HG02885 (cell line): ENCODE measurements around the gene SERINC5.

Experiments
- ATAC-seq: cut with Tn5 transposase; IDR thresholded peaks from one replicate; pipeline ENCODE4 v1.9.1; 2021; ENCODE audit warnings: mild to moderate bottlenecking; ENCODE audit not compliant: unreplicated experiment, poor library complexity

Gene SERINC5

DNA sequence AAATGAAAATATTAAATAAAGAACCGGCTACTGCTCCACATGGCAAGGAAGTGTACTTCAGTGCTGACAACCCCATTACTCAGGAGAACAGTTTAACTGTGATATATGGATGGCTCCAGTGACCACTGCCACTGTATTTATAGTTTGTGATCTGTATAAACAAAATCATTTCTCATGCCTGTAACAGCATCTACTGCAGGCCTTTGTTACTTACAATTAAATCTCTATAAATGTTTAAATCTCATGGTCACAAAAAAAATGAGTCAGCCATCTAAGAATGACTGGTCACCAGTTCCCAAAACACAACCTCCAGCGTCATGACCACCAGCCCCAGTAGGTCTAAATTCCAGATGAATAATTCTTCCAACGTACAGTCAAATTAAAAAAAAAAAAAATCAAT is 24.6 kb downstream of the SERINC5 start:
- no peak for ATAC-seq

DNA sequence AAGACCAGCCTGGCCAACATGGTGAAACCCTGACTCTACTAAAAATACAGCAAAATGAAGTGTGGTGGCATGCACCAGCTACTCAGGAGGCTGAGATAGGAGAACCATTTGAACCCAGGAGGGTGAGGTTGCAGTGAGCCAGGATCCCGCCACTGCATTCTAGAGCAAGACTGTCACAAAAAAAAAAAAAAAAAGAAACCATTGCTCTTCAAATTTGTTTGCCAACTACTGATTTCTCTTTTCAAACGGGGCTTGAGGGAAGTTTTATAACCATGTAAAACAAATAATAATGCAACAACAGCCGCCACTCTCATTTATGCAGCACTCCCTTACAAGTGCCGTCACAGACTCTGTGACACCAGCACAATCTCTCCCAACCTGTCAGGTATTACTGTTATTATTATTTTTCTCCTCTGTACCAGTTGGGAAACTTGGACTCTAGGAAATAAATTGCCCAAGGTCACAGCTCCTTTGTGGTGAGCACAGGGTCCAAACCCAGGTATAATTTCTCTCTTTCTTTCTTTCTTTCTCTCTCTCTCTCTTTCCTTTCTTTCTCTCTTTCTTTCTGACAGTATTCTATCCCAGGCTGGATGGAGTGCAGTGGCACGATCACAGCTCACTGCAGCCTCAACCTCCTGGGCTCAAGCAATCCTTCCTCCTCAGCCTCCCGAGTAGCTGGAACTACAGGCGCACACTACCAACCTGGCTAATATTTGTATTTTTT is 25.4 kb downstream of the SERINC5 start:
- ATAC-seq: no peak

DNA sequence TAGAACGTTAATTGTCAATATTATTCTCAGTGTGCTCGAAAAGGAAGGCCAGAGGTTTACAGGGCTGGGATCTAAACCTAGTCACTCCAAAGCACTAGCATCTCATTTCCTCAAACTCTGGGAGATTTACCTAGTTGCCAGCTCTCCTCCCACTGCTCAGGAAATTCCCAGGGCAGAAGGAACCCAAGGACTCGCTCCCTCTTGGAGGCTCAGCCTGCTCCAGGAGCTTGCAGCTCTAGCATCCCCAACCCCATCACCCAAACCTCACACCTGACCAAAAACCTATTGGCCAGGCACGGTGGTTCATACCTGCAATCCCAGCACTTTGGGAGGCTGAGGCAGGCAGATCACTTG is 26.0 kb downstream of the SERINC5 start:
- ATAC-seq: no peak

DNA sequence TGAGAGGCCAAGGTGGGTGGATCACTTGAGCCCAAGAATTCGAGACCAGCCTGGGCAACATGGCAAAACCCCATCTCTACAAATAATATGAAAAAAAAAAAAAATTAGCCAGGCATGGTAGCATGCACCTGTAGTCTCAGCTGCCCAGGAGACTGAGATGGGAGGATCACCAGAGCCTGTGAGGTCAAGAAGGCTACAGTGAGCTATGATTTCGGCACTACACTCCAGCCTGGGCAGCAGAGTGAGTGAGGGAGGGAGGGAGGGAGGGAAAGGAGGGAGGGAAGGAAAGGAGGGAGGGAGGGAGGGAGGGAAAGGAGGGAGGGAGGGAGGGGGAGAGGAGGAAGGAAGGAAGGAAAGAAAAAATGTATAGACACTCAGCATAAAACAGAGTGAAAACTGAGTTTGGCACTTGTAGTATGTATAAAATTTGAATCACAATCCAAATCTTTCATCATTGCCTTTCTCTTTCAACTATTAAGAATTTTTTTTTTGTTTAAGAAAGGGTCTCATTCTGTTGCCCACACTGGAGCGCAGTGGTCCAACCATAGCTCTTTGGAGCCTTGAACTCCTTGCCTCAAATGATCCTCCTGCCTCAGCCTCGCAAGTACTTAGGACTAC is 27.8 kb downstream of the SERINC5 start:
- no peak for ATAC-seq

DNA sequence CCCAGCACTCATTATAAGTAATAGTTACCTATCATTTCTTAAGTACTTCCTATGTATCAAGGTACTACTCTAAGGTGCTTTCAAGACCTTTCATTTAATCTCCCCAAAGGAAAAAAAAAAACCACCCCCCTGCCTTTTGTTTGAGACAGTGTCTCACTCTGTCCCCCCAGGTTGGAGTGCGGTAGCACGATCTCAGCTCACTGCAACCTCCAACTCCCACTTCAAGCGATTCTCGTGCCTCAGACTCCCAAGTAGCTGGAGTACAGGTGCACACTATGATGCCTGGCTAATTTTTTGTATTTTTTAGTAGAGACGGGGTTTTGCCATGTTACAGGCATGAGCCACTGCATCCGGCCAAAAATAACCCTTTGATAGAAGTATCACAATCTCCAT is 29.9 kb downstream of the SERINC5 start:
- no peak for ATAC-seq

DNA sequence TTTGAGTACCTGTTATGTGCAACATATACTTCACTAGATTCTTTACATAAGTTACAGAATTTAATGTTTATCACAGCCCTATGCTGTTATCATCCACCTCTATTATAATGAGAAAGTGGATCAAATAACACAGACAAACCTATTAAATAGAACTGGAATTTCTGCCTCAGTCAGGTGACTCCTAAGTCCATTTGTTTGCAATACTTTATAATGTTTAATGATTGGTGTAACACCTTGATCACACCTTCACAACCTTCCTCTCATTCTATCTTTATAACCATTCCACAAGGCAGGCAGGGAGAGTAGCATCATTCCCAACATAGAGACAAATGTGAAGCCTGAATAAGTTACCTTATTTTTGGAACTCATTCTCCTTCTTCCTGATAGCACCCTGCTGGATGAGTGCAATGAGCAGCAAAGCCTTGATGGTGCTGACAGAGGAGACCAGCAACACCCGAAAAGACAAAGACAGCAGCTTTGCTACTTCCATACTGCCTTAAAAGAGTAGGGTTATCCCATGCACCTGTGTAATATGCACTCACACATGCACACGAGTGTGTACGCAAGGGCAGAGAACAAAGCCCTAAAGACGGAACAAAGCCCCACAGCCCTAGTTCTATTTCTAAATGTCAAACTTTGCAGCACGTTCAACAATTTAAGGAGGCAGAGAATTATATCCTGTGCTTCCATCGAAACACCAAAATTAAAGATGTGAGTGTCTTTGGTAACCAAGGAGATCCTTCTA is 30.5 kb downstream of the SERINC5 start:
- ATAC-seq: no peak

DNA sequence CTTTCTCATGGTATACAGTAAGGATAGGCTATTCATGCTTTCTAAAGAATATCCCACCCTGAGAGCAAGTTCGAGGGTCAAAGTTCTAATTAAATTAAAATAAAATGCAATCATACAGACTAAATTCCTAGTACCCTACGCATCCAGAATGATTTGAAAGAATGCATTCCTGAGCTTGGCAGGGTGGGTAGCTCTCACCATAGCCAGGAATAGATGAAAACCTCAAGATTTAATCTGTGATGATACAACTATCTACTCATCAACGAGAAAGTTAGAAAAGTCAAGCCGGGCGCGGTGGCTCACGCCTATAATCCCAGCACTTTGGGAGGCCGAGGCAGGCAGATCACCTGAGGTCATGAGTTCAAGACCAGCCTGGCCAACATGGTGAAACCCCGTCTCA is 32.3 kb downstream of the SERINC5 start:
- no peak for ATAC-seq

DNA sequence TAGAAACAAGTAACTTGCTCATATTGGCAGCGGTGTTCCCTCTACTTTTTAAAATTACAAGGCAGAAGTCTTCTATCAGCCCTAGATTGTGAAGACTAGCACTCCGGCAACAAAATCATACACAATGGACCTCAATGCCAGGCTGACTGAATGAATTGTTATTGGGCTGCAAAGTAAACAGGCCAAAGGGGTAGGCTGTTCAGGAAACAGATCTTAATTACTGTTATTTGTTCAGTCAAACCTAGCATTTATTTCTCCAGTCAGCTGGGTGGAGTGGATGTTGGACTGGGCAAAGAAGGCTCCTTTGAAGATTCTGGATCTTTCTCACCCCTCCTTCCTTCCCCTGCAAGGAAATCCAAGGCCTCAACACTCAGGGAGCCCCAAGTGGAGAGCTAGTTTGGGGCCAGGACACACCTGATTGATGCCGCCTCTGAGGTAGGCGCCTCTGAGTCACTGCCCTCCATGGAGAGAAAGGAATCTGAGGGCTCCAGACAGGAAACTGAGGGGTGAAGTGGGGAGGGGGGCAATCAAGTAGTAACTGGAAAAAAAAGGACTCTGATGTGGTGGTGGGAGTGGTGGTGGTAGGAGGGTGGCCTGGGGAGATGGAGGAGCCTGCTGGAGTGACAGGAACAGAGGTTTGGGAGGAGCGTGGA is 35.5 kb downstream of the SERINC5 start:
- no peak for ATAC-seq

DNA sequence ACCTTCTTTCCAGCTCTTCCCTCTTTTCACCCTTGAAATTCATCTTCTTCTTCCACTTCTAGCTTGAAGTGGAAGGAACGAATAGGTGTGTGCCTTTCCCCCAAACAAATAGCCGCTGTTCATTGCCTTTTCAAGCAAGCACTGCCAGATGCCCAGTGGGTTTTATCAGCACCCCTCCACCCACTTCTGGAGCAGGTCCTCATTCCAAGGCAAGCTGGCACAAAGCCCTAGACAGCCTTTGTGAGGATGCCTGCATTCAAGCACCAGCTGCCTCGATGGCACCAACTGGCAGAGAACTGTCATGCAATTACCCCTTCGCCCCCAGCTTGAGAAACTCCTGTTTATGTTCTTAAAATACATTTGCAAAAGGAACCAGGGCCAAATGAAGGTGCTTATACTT is 36.5 kb downstream of the SERINC5 start:
- ATAC-seq: no peak

DNA sequence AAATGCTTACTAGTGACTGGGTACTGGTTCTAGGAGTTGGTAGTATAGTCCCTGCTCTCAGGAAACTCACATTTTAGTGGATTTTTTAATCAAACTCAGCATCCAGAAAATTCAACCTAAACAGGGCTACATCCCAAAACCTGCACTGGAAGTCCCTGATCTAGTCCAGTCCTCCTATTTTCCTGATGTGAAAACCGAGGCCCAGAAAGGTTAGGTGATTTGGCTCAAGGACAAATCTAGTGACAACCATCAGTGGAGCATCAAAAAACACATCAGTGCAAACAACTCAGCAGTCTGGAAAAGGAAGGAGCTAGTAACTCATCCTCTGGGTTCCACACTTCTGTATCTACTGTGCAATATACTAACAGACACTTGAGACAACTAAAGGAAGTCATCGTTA is 38.2 kb downstream of the SERINC5 start:
- ATAC-seq: no peak

DNA sequence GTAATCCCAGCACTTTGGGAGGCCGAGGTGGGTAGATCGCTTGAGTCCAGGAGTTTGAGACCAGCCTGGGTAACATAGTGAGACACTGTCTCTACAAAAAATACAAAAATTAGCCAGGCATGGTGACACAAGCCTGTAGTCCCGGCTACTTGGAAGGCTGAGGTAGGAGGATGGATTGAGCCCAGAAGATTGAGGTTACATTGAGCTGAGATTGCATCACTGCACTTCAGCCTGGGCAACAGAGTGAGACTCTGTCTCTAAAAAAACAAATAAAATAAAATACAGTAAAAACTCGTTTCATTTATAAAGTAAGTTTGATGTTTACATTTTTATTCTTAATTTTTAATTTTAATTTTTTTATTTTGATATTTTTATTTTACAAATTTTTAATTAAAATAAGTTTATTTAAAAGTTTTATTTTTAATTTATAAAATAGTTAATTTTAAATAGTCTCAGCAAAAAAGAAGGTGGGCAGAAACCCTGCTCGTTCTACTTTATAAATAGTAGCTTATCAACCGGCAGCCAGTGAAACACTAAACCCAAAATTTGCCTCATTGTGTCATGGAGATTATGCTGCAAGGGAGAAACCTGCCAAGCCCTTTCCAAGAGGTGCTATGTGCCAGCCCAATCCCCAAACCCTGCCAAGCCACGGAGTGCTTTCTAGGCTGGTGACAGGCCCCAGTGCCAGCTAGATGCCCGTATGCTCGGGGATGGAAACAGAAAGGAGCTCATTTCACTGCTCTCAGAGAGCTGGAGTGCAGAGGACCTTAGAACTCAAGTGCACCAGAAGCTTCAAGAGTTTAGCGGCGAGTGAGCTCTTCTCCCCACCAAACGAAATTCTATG is 38.9 kb downstream of the SERINC5 start:
- no peak for ATAC-seq

DNA sequence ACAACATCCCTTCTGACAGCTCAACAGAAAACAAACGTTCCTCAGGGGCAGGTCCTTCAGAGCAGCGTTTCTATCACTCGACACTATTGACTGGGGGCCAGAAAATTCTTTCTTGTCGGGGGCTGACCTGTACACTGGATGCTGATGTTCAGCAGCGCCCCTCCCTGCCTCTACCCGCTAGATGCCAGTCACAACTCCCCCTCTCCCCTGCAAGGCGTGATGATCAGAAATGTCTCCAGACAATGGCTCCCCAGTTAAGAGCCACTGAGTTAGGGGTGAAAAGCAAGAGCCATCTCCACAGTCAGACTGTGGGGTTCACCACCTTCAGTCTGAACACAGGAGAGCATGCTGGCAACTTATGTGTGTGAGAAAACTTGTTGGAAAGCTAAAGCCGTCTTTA is 39.8 kb downstream of the SERINC5 start:
- no peak for ATAC-seq

DNA sequence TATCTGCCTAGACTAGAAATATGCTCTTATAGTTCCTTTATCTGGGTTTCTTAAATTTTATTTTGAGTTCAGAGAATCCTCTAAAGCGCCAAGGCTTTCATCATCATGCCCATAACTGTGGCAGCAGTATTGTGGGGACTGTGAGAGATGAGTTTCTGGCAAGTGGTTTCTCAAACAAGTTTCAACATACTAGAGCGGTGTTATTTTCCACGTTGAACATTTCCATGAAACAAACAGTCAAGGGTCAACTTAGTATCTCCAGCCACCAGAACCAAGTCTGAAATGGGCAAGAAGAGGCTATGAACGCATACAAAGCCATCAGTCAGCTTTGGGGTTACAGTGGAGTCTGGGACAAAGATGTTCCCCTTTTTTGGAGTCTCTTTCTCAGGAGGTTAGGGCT is 40.3 kb downstream of the SERINC5 start:
- ATAC-seq: no peak

DNA sequence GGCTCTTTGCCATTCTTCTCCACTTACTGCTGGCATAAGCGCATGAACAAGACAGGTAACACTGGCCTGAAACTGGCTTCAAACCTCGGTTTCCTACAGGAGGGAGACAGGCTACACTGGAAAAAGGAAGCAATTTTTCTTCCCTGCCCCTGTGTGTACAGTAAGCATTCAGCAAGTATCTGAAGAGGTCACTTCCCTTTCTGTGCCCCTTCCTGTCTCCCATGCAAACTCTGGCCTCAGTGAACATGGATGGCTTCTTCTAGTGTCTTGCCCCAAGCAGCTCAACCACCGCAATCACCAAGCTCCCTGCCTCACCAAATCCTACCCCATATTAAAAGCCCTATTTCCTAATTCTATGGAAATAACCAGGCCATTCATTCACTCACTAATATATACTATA is 42.4 kb downstream of the SERINC5 start:
- ATAC-seq: no peak

DNA sequence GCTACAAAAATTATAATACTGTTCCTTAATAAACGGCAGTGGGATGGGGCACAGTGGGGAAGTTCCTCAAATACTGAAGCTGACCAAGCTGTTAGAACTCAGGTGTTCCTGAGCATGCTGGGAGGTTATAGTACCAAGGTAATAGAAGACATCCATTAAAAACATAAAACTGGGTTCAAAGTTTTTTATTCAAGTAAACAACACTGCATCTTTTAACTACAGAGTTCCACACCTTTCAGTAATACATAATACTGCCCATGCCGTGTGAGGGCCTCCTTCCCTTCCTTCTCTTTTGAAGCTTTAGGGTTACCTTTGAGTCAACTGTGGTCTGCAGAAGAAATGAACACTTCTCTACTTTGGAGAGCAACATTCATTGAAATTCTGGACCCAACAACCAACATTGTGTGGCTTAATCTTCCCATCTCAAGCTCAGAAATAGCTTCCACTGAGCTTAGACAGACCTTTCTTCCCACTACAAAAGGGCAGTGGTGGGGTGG is 43.6 kb downstream of the SERINC5 start:
- ATAC-seq: no peak

DNA sequence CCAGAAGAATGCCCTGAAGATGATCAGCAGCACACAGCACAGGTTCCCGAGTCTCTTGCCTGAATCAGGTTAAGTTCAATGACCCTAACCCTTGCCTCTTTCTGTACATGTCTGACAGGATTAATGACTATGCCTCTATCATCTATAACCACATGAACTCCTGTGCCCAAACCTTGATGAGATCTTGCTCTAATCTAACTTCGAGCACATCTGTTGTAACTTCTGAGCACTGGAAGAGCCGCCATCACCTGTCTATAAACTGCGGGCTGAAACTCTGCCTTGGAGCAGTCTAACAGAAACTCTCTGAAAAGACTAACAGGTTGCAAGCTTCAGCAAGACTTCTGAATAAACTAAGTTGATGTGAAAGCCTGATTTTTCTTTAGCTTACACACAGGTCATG is 44.5 kb downstream of the SERINC5 start:
- no peak for ATAC-seq

DNA sequence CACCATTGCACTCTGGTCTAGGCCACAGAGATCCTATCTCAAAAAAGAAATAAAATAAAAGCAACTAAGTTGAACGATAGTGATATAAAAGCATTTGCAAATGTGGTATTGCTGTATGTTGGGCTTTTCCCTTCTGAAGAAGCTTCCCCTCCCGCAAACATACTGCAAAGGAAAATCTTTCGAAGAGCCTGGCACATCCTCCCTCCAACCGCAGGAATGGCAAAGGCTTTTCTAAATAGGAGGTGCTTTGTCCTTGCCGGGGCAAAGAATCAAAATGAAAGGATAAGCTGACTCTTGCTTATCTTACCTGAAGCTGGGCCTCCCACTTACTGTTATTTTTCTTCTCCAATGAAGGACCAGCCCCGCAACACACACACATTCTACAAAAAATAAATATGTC is 45.8 kb downstream of the SERINC5 start:
- ATAC-seq: no peak

DNA sequence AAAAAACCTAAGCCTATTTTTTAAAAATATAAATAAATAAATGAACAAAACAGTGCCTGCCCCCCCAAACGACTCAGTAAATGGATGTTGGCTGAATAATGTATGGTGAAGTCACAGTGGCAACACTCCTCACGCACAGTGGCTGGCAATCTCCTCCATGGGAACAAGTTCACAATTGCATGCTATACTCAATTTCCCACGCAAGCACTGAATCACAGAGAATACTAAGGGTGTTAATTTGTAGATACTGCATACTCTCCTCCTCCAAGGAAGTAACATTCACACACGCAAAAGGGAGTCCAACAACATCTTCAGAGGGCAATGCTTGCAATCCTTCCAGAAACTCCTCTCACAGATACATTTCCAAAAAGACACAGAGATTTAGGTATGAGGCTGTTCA is 47.5 kb downstream of the SERINC5 start:
- ATAC-seq: no peak

DNA sequence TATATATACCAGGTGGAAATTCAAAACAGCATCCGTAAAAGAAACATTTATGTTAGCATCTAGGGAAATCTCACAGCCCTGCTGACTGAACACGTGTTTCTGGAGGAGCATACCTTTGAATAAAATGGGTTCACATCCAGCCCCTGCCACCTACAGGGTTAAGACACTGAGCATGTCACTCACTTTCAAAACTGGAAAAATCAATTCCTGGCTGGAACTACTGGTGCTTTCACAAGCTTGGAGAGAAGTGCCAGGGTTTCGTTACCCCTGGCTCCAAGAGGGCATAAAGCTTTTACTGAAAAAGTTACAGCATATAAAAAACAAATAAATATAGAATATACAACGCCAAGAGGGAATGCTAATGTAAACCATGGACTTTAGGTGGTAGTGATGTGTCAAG is 48.0 kb downstream of the SERINC5 start:
- no peak for ATAC-seq

DNA sequence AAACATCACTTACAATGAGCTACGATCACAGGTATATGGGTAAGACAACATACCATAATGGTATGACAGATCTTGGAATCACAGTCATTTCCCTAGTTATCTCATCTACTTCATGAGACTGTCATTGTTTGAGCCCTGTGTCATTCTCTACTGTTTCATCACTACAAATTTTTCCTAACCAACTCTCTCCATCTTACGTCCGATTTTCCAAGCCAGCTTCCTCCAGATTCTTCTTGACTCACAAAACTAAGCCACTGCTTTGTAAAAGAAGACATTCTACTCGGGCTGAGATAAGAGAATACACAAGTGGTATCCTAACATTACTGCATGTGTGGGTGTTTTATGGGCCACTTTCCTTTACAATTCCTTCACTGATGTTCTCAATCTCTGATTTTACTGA is 49.6 kb downstream of the SERINC5 start:
- ATAC-seq: no peak
